Left colon (tissue), 2 donors: ENCODE results near the gene SDC1. TPM values are rescaled to one million over a fixed set of nuclear protein-coding genes. Genes with fewer than 3 reads are reported as not detected.

Source experiments
- ATAC-seq: fragments of 200-7000 bp; cut with Tn5 transposase; one replicate; pipeline ENCODE4 v1.9.1; 2020; ENCODE audit warnings: mild to moderate bottlenecking, moderate library complexity
- DNase-seq, 2 donors: peaks; one replicate each; pipeline ENCODE4 v3.0.0-alpha.2; 2020
- intact Hi-C, 2 donors: fragments of 100-400 bp; cut with DNase I in 1 of 2; cut with micrococcal nuclease in 1 of 2; formaldehyde crosslinking; loops; one replicate each; pipeline versions ENCODE4 v1.11.2 to v1.14.0; 2022; cut with DNase I, micrococcal nuclease
- total RNA-seq, 2 donors: library from RNA; stranded (reverse); fragmentation: NEBNext Ultra II Directional; extraction: Animal tissue kit (Norgen Biotek cat#: 25700); gene quantifications; one replicate each; pipeline ENCODE4 v1.2.1, GENCODE V29; 2021
- donor health status: DM: no; HTN: no; CAD: no.
- donor health status: DM: yes; HTN: yes; CAD: no.

The SDC1 gene
- total RNA-seq, 2 donors from 2014 or later, result 159 to 184 TPM

DNA sequence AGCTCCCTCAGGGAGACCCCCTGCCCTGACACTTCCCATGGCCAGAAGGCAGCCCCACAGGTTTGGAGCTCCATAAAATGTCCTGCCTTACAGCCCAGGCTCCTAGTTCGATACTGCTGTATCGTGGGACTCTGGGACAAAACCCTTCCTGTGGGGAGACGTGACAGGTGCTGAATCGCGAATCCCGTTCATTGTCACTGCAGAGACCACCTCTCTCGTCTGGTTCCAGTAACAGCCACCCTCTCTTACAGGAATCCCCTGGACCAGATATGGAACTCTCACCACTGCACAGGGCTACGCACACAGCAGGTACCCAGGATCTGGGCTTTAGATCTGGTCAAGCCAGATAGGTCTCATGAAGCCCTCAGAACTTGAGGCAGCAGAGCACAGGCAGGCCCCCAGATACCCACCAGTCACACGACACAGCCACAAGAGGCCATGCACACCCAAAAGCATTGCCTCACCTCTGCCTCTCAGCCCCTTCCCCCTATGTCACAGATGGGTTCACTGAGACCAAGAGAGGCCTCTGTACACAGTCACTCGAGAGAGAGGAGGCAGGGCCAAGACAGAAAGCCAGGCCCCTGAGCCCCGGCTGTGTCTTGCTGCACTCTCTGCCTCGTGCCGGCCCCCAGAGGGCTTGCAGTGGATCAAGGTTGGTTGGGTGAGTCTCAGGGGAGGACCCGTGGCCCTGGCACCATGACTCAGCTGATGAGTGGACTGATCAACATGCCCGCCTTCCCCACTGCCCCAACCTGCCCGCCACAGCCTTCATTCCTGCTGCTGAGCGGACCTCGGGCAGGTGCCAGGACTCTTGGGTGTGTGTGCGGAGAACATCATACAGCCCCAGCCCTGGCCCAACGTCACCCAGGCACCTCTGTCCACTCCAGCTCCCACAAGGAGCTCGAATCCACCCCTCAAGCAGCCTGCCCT, 7.6 kb downstream of the SDC1 start:
- ATAC-seq, result no peak
- no peak for DNase-seq
- intact Hi-C loops, result no loop called here

DNA sequence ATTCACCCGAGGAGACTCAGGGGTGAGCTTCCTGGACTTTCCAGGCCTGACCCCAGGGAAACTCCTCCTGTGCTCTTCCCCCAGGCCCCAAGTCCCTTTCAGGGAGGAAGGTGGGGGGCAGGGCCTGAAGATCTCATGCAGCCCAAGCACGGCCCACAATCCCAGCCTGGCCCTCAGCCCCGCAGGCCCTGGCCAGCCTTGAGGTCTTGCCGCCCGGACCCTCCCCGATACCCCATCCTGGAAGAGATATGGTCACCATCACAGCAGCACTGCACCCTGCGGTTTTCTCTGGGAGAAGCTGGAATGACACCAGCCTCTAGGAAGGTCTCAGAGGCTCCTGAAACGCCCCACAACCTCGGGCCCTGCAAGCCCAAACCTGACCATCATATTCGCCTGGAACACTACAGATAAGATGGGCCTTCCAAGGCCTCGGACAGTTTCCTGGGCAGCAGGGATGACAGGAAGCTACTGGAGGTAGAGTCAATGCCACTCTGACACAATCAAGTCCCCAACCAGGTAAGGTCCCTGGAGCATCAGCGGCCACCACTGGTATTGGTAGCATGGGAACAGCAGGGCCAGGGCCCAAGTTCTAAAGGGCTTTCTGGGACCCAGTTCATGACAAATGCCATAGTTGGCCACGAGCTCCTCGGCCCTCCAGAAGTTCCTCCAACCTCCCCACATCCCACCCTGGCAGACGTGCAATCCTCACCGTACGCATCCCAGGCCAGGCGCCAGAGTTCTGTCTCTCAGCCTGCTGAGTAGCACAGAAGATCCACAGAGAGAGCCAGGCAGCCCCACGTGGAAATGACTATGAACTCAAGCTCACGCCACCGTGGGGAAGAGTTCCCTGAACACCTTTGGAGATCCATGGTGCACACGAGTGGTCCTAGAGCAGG, 8.6 kb downstream of the SDC1 start:
- no peak for ATAC-seq
- DNase-seq, result no peak
- intact Hi-C loops, result no loop called here

- intact Hi-C loops, result no loop called here
- ATAC-seq (peak; percentile 74), DNase-seq (no peak)
Measured at GRCh38 chr2:20215183-20216040, 9.5 kb downstream of the SDC1 start.

DNA sequence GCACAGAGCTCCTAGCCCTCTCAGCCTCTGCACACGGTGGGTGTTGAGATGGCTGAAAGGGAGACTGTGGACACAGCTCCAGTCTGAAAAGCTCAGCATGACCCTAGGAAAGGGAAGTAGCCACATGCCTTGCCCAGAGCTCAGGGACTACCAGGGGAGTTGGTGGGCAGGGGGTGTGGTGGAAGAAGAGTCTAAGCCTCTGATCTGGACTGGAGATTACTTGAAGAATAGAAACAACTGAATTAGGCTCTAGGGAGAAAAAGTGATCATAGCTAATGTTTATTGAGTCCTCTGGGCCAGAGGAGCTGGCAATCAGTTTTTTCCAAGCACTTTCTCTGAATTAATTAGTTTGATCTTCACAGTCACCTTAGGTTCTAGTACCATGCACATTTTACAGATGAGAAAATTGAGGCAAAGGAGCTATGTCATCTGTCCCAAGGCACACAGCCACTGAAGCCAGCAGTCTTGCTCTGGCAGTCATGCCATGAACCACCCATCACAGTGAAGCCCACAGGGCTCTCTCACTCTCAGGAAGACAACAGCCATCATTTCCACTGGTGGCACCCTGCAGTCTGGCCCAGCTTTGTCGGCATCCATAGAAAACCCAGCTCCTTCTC, 10.3 kb downstream of the SDC1 start:
- no peak for DNase-seq
- ATAC-seq, result no peak
- intact Hi-C loops, result no loop called here

DNA sequence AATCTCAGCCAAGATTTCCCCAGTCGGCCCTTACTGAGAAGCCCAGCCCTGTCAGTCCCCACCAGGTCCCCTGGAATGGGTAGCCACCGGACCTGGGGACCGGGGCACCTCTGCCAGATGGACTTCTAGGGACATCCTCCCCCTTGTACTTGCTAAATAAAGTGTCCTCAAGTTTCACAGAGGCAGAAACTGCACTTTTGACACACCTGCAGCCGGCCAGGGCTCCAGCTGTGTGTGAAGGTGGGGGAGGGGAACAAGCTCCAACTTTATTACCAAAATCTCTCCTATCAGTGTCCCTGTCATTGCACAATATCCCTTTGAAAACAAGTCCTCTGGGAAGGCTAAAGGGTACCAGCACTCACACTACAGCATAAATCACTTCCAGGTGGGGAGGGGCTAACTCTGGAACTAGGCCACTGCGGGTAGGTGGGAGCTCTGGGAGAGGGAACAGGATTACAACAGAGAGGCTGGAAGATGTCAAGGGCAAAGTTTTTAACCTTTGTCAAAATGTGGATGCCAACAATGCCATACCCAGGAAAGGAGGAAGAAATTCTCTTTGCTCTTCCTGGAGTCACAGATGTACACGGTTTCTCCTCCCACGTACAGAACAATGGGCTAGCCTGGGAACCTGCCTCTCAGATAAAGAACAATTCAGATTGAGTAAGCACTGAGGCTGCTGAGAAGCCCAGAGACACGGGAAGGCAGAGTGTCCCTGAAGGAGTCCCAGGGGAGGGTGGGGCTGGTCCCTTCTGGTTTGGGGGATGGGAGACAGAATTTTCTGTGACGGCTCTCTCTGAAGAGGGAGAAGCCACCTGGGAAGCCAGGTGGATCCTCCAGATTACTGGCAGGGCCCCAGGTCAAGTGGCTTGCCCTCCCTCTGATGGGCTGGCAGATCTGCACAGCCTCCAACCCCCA, 11.0 kb downstream of the SDC1 start:
- ATAC-seq (peak; percentile 25), DNase-seq (no peak)
- intact Hi-C loops, result no loop called here

DNA sequence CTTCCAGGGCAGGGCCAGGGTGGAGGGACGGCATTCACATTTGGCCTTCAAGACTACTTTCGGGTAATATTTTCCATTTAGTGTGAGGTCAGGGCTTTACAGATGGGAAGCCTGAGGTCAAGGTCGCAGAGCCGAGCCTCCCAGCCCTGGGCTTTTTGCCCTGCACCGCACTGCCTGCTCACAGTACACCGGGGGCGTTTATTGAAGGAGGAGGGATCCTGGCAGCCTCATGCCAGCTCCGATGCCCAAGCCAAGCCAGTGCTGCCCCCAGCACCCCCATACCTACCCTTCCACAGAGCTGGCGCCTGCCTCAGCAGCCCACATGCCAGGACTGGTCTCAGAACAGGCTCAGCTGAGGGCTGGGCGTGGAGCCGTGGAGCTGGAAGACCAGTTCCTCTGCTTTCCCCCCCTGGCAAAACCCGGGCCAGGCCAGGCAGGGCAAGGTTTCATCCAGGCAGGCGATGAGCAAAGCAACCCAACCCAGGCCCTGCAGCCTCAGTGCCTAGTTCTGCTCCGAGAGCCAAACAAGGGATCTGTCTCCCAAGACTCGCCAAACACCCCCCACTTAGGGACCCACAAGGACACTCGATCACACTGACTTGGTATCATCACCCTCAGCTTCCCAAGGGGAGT, 11.9 kb downstream of the SDC1 start:
- ATAC-seq (peak; percentile 25), DNase-seq (no peak)
- intact Hi-C loops, result no loop called here

GRCh38 chr2:20212459-20212870, 12.5 kb downstream of the SDC1 start:
- DNase-seq, result no peak
- intact Hi-C loops, result no loop called here
- no peak for ATAC-seq

DNA sequence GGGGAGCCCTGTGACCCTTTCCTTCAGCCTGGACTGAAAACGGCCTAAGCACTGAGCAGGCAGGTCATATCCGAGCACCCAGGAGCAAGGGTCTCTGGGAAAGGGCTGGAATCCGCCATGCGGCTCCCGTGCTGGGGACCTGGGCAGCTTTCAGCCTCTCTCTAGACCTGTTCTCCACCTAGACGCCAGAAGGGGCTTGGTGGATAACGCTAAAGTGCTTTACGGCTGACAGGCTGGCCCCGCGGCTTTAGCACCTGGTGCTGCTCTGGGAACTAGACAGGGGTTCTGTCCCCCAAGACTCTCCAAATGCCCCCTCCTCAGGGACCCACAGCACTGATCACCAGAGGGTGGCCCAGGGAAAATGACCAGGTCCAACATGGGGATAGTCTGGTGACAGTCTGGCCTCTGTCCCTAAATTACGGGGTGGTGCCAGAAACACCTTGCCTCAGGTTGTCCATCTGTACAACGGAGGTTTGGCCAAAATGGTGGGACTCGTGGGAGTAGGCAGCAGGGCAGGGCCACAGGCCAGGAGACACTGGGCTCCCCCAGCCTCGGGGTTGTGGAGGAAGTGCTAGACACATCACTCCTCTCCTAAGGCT, 13.0 kb downstream of the SDC1 start:
- DNase-seq (no peak), ATAC-seq (no peak)
- intact Hi-C loops, result no loop called here

DNA sequence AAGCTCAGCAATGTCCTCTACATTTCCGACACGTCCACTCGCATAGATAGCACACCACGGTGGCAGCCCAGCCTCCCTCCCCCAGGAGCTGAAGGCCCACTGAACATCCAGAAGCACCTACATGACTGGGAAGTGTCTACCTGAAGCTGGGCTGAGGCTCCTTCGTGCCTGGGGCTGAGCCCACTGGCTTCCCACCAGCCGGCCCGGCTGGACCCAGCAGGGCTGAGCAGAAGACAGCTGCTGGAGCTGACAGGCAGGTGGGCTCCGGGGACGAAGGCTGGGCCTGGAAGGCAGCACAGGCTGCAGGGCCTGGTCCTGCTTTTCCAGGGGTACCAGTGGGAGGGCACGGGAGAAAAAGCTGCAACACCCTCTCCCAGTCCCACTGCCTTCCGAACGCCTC, 13.5 kb downstream of the SDC1 start:
- intact Hi-C loops, result no loop called here

DNA sequence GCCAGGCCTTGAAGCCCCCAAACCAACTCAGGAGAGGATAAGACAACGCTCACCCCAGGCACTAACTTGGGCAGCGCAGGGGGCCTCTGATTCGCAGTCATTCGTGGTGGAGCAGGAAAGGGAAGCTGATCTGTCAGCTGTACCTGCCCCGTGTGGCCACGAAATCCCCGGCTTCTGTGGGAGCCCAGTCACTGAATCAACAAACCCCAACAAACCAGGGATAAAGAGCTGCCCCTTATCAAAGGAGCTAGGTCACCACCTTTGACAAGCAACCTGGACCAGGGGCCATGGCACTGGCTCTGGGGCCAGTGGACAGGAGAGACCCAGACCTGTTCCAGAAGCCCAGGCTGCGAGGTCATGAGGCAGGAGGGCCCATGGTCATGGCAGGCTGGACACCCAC, 14.5 kb downstream of the SDC1 start:
- DNase-seq, result no peak
- intact Hi-C loops, result no loop called here
- no peak for ATAC-seq

More for the DNA sequence above, 13.5 kb downstream of the SDC1 start:
- ATAC-seq (no peak), DNase-seq (no peak)

DNA sequence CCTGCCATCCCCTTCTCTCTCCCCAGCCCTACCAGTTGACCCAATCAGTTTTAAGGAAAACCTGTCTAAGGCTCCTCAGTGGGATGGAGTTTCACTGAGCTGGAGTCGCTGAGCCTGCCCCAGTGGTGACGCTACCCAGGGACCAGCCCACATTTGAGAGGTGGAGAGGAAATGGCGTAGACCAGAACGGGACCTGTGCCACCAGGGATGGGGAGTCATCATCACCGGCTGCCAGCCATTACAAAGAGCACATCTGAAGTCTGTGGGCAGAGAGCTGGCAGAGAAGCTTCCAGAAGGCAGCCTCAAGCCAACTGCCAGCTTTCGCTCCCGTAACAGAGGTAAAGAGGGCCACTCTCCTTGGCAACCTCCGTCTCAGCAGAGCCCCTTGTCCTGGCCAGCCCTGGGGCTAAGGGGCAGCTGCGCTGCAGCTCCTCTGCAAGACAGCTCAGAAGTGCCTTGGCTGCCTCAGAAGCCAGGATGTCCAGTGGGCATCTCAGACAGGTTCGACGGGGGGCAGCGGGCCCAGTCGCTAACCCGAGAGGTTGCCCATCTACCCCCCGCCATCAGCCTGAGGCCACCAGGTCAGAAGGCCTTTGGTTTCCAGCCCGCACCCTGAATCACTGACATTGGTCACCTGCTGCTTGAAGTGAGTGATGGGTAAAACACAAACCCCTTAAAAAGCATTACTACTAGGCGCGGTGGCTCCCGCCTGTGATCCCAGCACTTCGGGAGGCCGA, 15.4 kb downstream of the SDC1 start:
- ATAC-seq (no peak), DNase-seq (no peak)
- intact Hi-C loops, result no loop called here

- ATAC-seq, result peak; percentile 18
- no peak for DNase-seq
- intact Hi-C loops, result no loop called here
Measured at GRCh38 chr2:20208476-20208859, 16.5 kb downstream of the SDC1 start.

DNA sequence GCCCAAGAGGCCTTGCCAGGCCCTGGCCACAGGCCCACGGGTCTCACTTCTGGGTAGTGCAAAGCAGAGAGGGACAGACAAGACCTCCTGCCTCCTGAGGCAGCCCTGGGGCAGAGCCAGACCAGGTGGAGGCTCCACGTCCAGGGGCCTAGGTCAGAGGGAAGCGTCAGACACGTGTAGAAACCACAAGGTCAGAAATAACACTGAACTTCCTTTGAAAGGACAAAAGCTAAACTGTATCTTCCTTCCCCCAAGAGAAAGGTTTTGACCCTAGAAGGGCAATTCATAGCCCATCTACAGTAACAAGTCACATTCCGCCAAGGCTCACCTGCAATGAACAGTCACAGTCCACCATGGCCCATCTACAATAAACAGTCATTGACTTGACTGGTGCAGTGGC, 17.9 kb downstream of the SDC1 start:
- intact Hi-C loops, result no loop called here
- ATAC-seq, result no peak
- no peak for DNase-seq

DNA sequence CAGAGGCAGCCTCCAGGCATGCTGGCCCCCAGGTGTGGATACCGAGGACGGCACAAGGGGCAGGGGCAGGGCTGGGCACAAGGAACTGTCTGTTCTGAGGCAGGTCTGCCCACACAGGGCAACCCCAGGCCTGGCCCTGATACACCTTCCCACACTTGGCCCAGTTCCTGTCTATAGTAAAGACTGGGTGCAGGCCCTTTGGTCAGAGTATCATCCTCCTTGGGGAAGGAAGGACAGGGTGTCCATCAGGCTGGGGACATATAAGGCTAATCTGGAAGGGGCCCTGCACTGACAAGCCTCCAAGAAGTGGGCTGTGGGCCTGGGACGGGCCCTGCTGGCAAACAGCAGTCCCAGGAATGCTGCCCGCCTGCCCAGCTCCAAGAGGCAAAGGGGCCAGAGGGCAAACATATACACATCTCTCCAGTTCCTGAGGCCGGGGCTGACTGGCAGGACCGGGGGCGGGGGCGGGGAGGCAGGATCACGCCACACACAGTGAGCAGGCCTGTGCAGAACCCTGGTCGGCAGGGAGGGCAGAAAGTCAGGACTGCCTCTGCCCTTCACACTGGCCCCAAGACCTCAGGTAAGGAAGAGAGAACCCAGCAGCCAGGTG, 18.9 kb downstream of the SDC1 start:
- intact Hi-C loops, result no loop called here
- ATAC-seq, result peak; percentile 51
- DNase-seq, result no peak

DNA sequence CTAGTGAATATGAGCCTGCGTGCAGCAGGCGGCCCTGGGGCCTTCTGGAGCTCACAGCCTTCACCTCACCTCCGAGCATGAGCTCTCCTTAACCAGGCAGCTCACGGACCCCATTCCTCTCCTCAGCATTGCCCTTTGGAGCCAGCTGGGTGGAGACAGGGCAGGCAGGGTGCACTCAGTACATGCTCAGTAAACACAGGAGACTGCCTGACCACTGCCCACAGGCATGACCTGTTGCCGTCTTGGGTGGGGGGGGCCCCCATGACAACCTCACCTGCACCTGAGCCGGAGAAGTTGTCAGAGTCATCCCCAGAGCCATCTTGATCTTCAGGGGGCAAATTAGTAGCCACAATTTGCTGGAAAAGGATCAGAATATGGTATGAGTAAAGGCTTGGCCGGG, 19.9 kb downstream of the SDC1 start:
- intact Hi-C loops, result no loop called here
- no peak for ATAC-seq
- no peak for DNase-seq
